ENCODE results near the gene CORO2B.

The CORO2B gene

DNA sequence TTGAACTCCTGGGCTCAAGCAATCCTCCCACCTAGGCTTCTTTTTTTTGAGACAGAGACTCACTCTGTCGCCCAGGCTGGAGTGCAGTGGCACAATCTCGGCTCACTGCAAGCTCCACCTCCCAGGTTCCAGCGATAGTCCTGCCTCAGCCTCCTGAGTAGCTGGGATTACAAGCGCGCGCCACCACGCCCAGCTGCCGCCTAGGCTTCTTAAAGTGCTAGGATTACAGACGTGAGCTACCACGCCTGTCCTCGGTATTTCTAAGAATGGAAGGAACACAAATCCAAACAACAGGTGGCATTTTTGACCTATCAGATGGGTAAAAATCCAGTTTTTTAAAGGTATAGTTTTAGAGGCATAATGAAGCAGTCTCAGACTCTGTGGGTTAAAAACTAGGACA is 128.1 kb downstream of the CORO2B start:
- H3K4me3 ChIP-seq (ENCODE audit: control insufficient read depth, low read depth, low read length) = no peak overlapping the region
- TF ChIP-seq, protein P1, sequence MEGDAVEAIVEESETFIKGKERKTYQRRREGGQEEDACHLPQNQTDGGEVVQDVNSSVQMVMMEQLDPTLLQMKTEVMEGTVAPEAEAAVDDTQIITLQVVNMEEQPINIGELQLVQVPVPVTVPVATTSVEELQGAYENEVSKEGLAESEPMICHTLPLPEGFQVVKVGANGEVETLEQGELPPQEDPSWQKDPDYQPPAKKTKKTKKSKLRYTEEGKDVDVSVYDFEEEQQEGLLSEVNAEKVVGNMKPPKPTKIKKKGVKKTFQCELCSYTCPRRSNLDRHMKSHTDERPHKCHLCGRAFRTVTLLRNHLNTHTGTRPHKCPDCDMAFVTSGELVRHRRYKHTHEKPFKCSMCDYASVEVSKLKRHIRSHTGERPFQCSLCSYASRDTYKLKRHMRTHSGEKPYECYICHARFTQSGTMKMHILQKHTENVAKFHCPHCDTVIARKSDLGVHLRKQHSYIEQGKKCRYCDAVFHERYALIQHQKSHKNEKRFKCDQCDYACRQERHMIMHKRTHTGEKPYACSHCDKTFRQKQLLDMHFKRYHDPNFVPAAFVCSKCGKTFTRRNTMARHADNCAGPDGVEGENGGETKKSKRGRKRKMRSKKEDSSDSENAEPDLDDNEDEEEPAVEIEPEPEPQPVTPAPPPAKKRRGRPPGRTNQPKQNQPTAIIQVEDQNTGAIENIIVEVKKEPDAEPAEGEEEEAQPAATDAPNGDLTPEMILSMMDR (IDR thresholded peaks at IDR 0.05; ENCODE audit: control insufficient read depth, insufficient read depth, low read depth, low read length, missing control alignments) = no peak
- DNase-seq (ENCODE audit: low read depth) = no peak

DNA sequence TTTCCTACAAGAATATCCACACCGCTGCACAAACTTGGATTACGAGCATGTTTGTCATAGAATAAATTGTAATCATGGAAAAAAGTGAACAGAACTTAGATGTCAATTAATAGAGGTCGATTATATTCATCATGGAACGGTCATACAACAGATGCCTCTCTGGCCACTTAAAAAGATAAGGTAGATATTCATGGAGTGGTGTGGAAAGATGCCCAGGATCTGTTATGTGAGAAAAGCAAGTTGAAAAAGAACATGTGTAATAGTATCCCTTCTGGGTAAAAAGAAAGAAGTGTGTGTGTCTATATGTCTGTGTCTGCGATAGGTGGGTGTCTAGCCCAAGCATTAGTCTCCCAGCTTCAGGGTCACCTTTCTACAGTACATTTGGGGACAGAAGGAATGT is 128.6 kb downstream of the CORO2B start:
- DNase-seq (ENCODE audit: low read depth) = no peak
- TF ChIP-seq, protein P1 (IDR thresholded peaks at IDR 0.05; ENCODE audit: control insufficient read depth, insufficient read depth, low read depth, low read length, missing control alignments) = no peak
- H3K4me3 ChIP-seq (ENCODE audit: control insufficient read depth, low read depth, low read length) = no peak overlapping the region

DNA sequence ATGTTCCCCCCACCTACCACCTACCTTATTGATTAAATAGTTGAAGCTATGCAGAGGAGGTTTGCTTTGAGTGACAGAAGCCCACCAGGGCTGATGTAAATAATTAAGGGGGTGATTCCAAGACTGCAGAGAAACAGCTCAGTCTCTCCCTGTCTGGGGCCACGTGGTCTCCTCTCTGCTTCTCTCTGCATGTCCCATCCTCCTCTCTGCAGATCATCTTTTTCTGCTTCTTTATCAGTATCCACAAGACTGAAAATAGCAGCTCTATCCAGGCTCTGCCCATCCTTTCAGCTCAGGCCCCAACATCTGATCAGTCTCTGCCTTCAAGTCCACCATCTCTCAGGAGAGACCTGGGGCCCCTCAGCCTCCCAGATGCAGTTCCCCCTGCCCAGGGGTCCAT is 131.1 kb downstream of the CORO2B start:
- DNase-seq (ENCODE audit: low read depth) = no peak
- TF ChIP-seq, protein P1 (IDR thresholded peaks at IDR 0.05; ENCODE audit: control insufficient read depth, insufficient read depth, low read depth, low read length, missing control alignments) = no peak
- no peak overlapping the region for H3K4me3 ChIP-seq (ENCODE audit: control insufficient read depth, low read depth, low read length)

DNA sequence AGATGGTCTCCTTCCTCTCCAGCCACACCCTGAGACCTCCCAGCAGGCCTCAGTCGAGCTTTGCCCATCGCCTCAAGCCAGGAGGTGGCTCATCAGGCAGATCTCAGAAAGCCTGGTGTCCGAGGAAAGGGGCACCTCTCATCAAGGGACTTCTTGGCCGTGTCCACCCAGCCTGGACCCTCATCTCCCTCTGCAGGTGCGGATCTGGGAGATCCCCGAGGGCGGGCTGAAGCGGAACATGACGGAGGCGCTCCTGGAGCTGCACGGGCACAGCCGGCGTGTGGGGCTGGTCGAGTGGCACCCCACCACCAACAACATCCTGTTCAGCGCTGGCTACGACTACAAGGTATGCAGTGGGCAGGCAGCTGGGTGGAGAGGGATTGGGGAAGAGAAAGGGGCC is 131.7 kb downstream of the CORO2B start:
- no peak overlapping the region for H3K4me3 ChIP-seq (ENCODE audit: control insufficient read depth, low read depth, low read length)
- TF ChIP-seq, protein P1 (IDR thresholded peaks at IDR 0.05; ENCODE audit: control insufficient read depth, insufficient read depth, low read depth, low read length, missing control alignments) = no peak
- no peak for DNase-seq (ENCODE audit: low read depth)

DNA sequence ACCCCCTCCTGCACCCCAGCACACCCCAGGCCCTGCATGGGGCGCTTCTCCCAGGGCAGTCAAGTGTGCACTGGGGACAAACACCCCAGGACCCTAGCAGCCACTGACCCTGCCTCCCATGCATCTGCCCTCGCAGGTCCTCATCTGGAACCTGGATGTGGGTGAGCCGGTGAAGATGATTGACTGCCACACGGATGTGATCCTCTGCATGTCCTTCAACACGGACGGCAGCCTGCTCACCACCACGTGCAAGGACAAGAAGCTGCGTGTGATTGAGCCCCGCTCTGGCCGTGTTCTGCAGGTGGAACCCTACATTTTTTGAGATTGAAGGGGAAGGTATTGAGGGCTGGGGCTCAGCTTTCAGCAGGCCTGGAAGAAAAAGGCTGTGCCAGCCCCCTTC is 132.6 kb downstream of the CORO2B start:
- no peak for DNase-seq (ENCODE audit: low read depth)
- H3K4me3 ChIP-seq (ENCODE audit: control insufficient read depth, low read depth, low read length) = no peak overlapping the region
- TF ChIP-seq, protein P1 (IDR thresholded peaks at IDR 0.05; ENCODE audit: control insufficient read depth, insufficient read depth, low read depth, low read length, missing control alignments) = no peak

DNA sequence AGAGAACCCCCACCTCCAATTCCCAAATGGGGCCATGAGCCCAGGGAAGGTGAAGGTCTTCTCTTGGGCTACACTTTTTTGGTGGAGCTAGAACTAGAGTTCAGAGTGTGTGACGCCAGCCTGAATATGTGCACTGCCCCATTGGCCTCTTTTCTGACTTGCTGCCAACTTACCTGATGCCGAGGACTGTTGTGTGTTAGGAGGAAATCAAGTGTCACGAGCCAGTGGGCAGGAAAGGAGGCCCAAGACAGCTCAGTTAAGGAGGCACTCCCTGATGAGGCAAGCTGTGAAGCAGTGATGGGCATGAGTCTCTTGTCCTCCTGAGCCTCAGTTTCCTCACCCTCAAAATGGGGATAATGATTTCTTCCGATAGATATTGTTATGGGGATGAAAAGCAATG is 134.1 kb downstream of the CORO2B start:
- no peak overlapping the region for H3K4me3 ChIP-seq (ENCODE audit: control insufficient read depth, low read depth, low read length)
- DNase-seq (ENCODE audit: low read depth) = no peak
- TF ChIP-seq, protein P1 (IDR thresholded peaks at IDR 0.05; ENCODE audit: control insufficient read depth, insufficient read depth, low read depth, low read length, missing control alignments) = no peak

DNA sequence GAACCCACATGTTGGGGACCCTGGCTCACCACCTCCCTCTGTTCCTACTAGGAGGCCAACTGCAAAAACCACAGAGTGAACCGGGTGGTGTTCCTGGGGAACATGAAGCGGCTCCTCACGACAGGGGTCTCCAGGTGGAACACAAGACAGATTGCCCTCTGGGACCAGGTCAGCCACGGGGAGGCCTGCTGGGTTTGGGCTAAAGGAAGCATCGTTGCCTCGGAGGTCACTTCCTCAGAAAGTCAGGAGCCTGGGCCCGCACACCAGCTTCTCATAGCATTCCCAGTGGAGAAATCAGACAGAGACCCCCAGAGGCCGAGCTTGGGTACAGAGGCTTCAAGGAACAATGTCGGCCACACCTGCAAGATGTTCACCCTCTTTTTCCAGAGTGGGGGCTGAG is 135.1 kb downstream of the CORO2B start:
- TF ChIP-seq, protein P1 (IDR thresholded peaks at IDR 0.05; ENCODE audit: control insufficient read depth, insufficient read depth, low read depth, low read length, missing control alignments) = no peak
- H3K4me3 ChIP-seq (ENCODE audit: control insufficient read depth, low read depth, low read length) = no peak overlapping the region
- no peak for DNase-seq (ENCODE audit: low read depth)

Measured in AG09309 (cell line).